NCI-H146 (cell line): ENCODE measurements around the gene MFSD6L.

Experiments
- DNase-seq: peaks from one replicate; lab custom pipeline; 2025; lab: John Stamatoyannopoulos, UW

Gene MFSD6L, protein sequence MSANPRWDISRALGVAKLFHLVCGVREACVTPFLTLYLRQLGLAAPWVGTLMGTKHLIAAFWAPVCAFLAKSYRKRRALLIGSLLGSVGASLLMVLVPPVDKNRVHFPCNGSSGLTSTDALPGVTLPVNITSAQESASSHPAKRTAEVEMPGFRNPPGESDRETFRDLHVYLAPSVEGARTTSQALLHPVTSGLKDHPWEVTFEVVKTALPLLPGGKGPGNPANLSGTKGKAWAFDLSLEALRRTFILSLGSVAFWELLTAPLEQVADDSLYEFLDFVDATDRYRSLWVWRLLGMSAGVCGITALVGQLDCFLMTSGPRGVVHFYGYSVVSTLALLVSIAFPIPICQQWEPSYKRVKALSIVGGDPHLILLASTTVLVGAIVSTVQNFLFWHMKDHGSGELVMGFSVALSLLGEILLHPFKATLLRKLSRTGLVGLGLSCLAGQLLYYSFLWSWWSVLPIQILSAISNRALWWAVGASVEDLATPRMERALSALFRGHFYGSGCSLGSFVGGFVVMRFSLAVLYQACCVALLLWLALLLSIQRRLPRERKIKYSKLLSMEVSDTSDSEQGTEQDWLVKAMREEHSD

DNA sequence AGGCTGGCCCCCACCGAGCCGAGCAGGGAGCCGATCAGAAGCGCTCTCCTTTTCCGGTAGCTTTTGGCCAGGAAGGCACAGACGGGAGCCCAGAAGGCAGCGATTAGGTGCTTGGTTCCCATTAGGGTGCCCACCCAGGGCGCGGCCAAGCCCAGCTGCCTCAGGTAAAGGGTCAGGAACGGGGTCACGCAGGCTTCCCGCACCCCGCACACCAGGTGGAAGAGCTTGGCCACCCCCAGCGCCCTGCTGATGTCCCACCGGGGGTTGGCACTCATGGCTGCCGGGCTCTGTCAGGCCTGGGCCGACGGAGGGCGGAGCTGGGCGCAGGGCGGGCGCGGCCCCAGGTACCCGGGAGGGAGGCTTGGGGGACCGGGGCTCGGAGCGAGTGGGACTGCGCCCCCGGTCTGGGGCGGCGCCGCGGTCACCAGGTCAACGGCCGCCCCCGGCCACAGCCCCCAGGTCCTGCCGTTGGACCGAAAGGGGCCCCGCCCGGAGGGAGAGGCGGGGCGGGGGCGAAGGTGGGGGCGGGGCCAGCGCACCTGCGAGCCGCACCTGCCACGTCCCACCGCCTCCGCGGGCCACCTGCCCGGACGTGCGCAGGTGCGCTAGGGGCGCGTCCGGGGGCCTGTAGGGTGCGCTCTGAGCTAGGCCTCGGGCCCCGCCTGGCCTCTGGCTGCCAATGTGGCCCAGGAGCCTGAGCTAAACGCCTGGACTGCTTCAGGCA, at the start of gene MFSD6L:
Gene MFSD6L, minus strand, starts transcription at position 520 of the 724 bp plus-strand sequence. Its CDS starts 245 bp downstream, at position 275.
- DNase-seq, result peak; percentile 92

DNA sequence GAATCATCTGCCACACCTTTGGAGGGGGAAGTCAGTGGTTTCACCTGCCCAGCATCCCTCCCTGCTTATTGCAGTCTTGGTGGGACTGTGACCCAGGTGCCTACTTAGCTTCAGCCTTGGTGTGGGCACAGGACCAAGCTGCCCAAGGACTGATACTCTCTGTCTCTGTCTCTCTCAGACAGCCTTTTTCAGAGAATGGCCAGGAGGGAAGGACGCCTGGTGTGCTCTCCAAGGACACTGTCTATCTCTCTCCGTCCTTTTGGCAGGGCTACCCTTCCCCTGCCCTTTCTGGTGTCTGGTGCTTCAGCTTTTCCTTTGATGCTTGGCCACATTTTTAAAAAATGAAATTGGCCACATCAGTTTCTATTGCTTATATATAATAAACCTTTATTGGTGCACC, 48.7 kb upstream of the MFSD6L start:
- no peak for DNase-seq

DNA sequence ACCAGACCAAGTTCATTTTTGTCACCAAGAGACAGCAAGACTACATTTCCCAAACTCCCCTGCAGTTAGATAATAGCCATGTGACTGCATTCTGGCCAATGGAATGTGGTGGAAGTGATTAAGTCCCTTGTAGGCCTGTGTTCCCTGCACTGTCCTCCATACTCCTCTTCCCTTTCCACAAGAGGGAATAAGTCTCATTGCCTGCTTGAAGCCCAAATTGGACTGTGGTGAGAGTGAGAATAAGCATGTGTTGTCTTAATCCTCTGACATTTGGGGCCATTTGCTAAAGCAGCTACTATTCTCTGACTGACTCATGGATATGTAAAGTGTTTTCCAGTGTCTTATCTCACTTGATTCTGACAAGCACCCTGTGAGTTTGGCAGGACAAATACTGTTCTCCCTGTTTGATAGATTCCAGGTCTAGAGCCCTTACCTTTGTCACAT, 47.6 kb upstream of the MFSD6L start:
- DNase-seq, result peak; percentile 13

DNA sequence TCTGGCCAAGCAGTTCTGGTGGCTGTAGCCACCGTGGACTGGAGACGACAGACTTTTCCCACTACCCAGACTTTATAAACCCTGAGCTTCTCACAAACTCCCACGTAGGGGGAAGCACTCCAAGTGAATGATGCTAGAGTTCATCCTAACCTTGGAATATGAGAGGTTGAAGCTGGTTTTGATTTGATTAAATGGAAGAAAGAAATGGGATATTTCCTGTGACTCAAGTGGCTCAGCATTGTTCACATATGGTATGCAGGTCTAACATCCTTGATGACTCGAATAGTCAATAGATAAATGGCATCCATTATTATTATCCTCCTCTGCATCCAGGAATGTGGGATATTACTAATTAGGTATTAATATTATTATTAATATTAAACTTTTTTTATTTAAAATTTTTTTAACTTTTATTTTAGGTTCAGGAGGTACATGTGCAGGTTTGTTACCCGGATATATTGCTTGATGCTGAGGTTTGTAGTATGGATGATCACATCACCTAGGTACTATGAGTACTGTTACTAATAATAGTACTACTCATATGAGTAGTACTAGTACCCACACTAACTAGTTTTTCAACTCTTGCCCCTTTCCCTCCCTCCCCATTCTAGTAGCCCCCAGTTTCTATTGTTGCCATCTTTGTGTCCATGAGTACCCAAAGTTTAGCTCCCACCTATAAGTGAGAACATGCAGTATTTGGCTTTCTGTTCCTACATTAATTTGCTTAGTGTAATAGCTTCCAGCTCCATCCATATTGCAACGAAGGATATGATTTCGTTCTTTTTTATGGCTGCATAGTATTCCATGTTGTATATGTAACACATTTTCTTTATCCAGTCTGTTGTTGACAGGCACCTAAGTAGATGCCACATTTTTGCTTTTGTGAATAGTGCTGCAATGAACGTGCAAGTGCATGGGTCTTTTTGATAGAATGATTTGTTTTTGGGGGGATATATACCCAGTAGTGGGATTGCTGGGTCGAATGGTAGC, 45.4 kb upstream of the MFSD6L start:
- no peak for DNase-seq

DNA sequence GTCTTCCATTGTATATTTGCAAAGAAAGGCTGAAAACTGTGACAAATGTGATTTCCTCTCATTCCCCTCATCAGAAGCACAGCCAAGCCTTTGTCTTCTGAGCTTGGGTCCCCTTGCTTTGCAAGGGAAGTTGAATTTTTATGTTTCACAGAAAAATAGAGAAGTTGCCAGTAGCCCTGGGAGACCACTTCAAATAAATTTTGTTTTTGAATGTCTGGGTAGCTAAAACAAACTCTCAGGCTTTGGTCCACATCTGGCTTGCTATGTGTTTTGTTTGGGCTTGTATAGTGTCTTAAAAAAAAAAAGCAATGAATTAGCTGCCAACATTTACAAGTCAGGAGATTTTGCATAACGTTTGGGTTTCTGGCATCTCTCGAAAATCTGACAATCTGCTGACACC, 44.2 kb upstream of the MFSD6L start:
- no peak for DNase-seq

DNA sequence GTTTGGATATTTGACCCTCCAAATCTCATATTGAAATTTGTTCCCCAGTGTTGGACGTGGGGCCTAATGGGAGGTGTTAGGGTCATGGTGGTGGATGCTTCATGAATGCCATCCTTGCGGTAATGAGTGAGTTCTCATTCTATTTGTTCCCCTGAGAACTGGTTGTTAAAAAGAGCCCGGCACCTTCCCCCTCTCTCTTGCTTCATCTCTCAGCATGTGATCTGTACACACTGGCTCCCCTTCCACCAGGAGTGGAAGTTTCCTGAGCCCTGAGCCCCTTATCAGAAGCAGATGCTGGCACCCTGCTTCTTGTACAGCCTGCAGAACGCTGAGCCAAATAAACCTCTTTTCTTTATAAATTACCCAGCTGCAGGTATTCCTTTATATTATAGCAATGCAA, 42.7 kb upstream of the MFSD6L start:
- peak; percentile 52 for DNase-seq

DNA sequence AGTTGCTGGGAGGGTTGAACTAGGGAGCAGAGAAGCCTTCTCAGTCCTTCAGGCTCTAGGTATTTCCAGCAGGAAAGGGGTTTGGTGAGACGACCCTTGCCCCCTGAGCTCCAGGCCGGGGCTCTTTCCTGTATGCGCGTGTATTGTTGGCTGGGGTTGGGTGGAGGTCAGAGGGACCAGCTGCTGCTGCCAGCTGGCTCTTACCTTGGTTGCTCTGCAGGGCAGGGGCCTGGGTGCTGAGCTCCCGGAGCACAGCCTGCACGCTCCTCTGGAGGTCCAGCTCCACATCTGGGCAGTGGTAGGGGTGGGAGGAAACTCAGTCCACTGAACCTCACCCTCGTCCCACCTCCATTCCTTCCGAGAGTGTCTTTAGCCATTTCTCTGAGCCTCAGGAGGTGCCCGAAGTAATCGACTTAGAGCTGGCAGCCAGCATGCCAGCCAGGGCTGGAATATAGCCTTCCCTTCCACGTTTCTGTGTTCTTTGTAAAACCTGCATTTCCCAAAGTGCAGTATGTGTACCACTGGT, 40.3 kb upstream of the MFSD6L start:
- no peak for DNase-seq

DNA sequence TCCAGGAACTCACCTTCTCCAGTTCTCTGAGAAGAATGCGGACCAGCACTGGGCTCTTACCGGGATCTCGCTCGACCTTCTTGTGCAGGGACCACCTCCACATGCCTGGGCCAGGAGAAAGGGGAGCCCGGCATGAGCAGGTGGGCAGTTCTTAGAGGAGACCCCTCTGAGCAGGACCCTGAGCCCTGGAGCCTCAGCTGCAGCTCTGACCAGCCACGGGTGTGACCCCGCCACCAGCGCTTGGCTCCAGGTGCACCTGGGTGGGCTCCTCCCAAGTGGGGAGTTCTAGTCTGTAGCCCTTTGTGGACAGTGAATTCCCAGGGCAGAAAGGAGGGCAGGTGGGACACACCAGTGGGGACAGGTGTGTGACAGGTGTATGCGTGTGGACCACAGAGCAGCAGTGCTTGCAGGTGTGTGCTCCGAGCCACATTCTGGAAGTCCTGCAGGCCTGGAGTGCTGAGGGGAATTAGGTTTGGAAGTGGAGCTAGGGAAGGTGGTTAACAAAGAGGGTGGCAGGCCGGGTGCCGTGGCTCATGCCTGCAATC, 39.5 kb upstream of the MFSD6L start:
- no peak for DNase-seq

DNA sequence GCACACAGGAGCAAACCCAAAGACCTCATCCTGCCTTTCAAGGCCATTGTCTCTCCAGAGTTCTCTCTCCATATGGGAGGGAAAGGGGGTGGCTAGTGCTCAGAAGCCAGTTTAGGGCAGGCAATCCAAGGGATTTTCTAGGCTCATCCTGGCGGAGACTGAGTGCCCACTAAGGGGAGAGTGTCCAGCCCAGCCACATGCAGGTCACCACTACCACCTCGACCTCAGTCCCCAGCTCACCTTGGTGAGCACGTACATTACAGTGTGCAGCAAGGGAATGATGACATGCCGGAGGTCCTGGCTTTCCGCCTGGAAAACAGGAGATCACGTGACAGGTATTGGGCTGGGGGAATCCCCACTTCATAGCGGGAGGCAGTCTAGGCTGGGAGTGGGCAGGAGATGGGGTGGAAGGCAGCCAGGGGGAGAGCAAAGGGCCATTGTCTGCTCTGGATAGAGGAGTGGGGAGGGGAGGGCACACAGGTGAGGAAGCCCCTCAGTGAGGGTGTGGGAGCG, 38.5 kb upstream of the MFSD6L start:
- DNase-seq, result no peak

DNA sequence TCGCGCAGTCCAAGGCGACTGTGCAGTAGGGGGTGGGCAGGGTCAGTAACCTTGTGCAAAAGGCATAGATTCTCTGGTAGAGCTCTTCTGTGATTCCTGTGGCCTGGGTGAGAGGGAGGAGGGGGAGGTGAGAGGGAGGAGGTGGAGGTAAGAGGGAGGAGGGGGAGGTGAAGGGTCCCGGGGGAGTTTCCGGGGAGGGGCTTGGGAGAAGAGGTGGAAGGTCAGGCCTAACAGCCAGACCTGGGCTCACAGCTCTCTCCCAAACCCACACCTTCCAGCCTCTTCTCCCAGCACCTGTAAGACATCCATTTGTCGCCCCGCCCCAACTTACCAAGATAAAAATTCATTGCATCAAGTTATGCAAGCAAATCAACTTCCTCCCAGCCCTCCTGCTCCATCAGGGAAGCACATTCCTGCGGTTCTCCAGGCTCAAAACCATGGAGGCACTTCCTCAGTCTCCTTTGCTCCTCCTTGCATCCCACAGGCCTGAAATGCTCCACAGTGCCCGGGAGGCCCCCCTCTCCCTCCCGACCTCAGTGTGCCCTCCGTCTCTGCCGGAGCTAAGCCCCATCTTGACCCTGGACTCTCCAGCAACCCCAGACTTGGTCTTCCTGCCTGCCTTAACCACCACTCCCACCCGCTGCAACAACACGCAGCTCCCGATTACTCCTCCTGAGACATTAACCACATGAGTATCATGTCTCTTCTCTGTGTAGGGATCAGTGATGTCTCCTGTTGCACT, 37.8 kb upstream of the MFSD6L start:
- DNase-seq, result no peak

DNA sequence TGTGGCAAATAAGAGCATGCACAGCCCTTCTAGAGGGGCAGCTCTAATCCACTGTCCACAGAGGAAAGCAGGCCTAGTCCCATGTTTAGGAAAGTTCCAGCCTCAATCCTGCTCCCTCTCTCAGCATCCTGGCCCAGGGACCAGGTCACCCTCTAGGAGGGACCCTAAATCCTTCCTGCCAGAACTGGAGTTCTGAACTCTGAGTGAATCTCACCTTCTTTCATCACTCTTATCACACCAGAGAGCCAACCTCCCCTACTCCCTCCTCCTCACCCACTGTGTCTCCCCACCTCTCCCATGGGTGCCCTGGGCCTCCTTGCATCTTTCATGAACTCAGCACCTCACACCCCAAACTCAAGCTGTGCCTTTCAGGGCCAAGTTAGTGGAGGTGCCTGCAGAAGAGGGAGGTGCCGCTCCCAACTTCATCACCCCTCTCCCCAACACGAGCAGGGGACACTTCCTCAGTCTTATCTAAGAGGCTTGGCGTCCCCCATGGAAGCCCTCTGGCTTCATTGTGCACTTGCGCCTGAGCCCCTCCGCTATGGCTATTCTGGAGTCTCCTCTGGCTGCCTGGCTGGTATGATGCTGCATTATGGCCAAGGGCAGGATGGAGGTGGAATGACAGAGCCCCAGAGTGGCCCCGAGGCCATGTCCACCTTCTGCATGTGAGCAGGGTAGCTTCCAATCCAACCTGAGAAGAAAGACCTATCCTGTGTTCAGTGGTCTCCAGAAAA, 36.6 kb upstream of the MFSD6L start:
- DNase-seq, result no peak

DNA sequence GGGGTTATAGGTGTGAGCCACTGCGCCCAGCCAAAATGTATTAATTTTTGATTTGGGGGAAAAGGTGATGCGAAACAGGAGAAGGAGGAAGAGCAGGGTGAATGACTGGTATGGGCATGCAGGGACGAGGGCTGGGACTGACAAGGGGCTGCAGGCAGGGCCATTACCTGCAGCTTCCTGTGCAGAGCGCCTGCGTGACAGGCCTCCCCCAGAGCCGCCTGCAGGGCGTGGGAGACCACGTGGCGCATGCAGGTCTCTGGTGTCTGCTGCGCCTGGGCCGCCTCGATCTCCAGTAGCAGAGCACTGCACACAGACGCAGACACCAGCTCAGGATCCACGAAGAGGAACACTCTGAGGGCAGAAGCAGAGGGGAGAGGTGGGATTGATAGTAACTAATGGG, 35.9 kb upstream of the MFSD6L start:
- DNase-seq, result no peak

DNA sequence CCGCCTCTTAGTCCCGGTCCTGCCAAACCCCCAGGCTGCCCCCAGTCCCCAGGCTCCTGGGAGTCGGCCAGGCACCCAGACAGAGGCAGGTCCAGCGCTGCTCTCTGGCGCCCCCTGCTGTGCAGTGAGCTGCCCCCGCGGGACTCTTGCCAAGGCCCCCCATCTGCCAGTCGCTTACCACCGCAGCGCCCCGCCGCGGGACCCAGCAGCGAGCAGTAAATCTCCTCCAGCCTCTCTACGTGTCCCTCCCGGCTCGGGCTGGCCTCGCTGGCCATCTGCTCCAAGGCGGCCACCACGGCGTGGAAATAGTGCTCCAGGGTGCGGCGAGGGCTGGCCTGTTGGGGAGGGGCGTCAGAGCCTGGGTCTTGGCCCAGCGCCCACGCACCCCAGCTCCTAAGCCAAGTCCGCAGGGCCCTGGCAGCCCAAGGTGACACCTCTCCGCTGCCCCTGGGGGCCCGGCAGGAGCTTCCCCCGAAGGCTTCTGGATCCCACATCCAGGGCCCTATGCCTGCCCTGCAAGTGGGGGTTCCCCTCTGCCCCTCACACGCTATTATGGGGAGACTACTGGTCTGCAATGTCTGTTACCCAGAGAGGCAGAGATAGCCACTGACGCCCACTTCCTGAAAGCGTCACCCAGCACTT, 33.7 kb upstream of the MFSD6L start:
- peak; percentile 56 for DNase-seq

DNA sequence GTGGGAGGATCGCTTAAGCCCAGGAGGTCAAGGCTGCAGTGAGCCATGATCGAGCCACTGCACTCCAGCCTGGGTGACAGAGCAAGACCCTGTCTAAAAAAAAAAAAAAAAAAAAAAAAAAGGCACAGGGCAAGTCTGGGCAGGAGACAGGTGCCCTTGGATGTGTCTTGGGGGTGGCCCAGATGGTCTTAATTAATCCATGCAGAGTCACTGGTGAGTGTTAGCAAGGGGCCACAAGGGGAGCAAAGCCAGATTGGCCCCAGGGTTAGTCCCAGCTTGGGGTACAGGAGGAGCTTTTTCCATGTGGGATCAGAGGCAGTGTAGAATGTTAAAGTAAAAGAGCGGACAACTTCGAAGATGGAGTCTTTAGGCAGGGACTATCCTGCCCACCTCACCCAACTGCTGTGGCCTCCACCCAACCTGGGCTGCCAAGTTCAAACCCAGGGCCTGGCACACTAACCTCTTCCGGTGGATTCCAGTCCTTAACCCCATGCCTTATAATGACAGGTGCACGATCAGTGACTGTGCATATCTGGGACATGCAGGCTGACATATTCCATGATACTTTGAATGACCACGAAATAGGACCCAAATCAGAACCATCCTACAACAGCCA, 32.2 kb upstream of the MFSD6L start:
- DNase-seq, result no peak

DNA sequence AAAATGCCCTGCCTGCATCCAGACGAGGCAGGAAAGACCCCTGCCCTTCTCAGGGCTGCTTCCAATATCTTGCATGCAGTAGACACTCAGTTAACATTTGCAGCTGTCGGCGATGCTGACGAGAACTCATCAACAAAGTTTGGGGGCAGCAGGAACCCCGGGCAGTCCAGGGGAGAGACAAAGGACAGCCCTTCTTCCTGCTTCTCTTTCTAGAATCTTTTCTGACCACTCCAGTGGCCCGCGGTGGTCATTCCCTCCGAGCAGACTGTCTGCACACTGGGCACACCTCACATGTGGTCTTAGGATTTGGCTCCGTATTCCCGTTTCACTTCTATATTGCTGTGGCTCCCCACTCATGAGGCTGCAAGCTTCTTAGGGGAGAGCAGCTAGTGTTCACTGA, 31.0 kb upstream of the MFSD6L start:
- no peak for DNase-seq

DNA sequence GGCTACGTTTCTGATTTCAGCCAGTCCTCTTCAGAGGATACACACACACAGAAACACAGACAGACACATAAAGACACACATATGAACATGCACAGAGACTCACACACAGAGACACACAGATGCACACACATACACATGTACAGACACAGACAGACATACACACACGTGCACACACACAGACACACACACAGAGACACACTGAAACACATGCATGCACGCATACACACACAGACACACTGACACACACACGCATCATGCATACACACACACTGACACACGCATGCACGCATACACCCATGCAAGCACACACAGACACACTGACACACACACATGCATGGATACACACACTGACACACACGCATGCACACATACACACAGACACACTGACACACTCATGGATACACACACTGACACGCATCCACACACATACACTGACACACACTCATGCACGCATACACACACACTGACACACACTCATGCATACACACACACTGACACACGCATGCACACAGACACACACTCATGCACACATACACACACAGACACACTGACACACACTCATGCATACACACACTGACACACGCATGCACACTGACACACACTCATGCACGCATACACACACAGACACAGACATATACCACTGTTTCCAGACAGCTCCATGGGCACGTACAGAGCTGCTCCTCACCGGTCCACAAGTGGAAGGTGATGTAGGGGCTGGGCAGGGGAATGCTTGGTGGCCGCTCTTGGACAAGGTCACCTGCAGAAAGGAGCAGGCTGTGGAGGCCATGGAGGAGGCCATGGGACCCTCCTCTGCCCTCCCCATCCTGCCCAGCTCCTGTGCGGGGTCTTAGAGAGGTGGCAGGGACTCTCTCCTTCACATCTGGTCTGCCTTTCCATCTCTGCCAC, 30.1 kb upstream of the MFSD6L start:
- DNase-seq, result no peak

DNA sequence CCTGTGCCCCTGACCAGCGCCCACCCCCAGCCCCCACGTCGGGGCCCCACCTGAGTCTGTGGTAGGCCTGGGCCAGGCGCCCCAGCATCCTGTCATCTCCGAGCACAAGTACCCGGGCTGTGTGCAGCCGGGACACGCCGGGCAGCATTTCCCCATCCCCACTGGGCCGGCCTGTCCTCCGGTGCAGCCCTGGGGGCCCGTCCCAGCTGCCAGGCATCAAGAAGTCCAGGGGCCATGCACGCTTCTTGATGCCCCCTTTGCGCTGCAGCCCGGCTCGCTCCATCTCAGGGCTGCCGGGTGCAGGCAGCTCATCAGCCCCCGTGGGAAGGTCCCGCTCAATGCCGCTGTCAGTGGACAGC, 29.3 kb upstream of the MFSD6L start:
- no peak for DNase-seq
